H1 (cell line): ENCODE results near the gene CYB561.

Experiments
- EP300 ChIP-seq, 2 experiments: IDR thresholded peaks; 1 replicate in 1 of 2; 2 replicates in 1 of 2; pipeline ENCODE4 v1.6.1; 2011 to 2012; ENCODE audit warnings: low read depth in 2 of 2, low read length in 2 of 2, mild to moderate bottlenecking in 2 of 2, borderline replicate concordance in 1 of 2, inconsistent platforms in 1 of 2, moderate library complexity in 1 of 2
- RAD21 ChIP-seq, 2 experiments: IDR thresholded peaks in 1 of 2; conservative IDR thresholded peaks in 1 of 2; 2 replicates each; pipeline ENCODE4 v1.6.1; 2011; ENCODE audit warnings: low read depth in 2 of 2, low read length in 2 of 2, improper control_type of control experiment in 1 of 2, inconsistent platforms in 1 of 2, mild to moderate bottlenecking in 1 of 2, moderate library complexity in 1 of 2
- TAF1 ChIP-seq: IDR thresholded peaks from 2 replicates; pipeline ENCODE4 v1.6.1; 2011; ENCODE audit warnings: mild to moderate bottlenecking, low read depth, low read length
- TF ChIP-seq, protein P1 (sequence below), 3 experiments: IDR thresholded peaks; 1 replicate in 2 of 3; 2 replicates in 1 of 3; pipeline versions ENCODE4 v1.5.1 to v1.6.1; 2011; ENCODE audit warnings: low read length in 3 of 3, mild to moderate bottlenecking in 3 of 3, inconsistent platforms in 2 of 3, low read depth in 1 of 3, moderate library complexity in 1 of 3; ENCODE audit not compliant: insufficient read depth in 1 of 3; ENCODE audit errors: control extremely low read depth in 1 of 3

GRCh38 chr17:63413128-63413527 lies 33.0 kb downstream of the CYB561 start:
- no peak for TF ChIP-seq TAF1
- TF ChIP-seq RAD21 (IDR thresholded peaks at IDR 0.05 in 1 of 2, conservative IDR thresholded peaks at IDR 0.05 in 1 of 2; ENCODE audit: low read depth in 2 of 2, low read length in 2 of 2): no peak; a peak in 1 of 4 replicates
- TF ChIP-seq EP300 (IDR thresholded peaks at IDR 0.05; ENCODE audit: borderline replicate concordance in 1 of 2, low read depth in 2 of 2, low read length in 2 of 2): no peak
- TF ChIP-seq, protein P1, sequence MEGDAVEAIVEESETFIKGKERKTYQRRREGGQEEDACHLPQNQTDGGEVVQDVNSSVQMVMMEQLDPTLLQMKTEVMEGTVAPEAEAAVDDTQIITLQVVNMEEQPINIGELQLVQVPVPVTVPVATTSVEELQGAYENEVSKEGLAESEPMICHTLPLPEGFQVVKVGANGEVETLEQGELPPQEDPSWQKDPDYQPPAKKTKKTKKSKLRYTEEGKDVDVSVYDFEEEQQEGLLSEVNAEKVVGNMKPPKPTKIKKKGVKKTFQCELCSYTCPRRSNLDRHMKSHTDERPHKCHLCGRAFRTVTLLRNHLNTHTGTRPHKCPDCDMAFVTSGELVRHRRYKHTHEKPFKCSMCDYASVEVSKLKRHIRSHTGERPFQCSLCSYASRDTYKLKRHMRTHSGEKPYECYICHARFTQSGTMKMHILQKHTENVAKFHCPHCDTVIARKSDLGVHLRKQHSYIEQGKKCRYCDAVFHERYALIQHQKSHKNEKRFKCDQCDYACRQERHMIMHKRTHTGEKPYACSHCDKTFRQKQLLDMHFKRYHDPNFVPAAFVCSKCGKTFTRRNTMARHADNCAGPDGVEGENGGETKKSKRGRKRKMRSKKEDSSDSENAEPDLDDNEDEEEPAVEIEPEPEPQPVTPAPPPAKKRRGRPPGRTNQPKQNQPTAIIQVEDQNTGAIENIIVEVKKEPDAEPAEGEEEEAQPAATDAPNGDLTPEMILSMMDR (IDR thresholded peaks at IDR 0.05; ENCODE audit: control extremely low read depth in 1 of 3, insufficient read depth in 1 of 3, low read depth in 1 of 3, low read length in 3 of 3): no peak
